HG03066 (cell line): ENCODE results near the gene SGSM1.

Source experiments
- ATAC-seq: cut with Tn5 transposase; IDR thresholded peaks from one replicate; pipeline ENCODE4 v1.9.1; 2021; ENCODE audit warnings: low read depth; ENCODE audit not compliant: unreplicated experiment

SGSM1 gene

DNA sequence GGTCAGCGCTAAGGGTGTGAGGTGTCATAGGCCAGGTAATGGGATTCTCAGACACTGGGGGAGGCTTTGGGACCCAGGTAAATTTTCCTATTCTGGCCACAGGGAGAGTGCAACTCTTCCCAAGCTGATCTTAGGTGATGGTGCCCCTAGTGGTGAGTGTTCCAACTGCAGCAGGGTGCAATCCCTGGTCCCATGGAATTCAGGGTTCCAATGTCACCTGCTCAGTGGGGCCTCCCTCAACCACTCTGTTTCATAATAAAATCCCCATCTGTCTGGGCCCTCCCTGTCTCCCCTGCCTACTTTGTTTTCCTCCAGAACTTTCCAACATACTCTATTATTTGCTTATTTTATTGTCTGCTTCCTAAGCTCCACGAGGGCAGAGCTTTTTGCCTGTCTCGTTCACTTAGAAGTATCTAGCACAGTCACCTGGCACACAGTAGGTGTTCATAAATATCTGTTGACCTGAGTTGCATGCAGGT lies 2.9 kb upstream of the SGSM1 start:
- ATAC-seq: no peak

DNA sequence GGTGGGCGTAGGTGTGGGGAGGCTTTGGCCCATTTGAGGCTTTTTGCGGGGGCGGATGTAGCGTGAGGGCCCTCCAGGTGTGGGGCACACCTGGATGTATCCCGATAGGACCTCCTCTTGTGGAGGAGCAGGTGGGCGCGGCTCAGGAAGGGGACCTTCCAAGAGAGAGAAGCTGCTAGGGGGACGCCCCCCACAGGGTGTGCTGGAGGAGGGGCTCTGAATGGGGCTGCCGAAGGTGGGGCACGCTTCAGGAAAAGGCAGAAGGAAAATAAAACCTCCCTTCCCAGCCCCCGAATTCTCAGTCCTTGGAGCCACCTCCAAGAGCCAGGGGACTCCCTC lies 621 bp downstream of the SGSM1 start:
- no peak for ATAC-seq

DNA sequence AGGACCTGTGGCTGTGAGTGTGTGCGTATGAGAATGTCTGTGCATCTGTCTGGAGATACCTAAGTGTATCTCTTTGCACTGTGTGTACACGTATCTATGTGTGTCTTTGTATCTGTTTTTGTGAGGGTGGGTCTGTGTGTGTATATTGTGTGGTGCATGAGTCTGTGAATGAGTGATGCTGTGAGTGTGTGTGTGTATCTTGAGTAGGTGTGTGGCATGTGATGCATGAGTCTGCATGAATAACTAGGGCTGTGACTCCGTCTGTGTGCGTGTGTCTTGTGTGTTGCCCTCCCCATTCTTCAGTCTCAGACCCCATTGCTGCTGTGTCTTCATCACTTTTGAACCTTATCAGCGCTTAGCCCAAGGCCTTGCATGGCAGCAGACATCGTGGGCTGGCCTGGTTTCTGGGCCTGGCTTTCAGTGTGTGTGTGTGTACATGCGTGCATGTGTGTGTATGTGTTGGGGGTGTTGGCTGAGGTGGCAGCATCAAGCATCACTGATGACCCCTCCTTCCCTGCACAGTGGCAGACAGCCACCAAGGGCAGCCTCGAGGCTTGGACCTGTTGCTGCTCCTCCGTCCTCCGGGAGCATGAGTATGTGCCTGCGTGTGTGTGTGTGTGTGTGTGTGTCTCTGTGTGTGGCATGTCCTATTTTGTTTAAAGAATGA lies 1.4 kb downstream of the SGSM1 start:
- ATAC-seq: no peak

DNA sequence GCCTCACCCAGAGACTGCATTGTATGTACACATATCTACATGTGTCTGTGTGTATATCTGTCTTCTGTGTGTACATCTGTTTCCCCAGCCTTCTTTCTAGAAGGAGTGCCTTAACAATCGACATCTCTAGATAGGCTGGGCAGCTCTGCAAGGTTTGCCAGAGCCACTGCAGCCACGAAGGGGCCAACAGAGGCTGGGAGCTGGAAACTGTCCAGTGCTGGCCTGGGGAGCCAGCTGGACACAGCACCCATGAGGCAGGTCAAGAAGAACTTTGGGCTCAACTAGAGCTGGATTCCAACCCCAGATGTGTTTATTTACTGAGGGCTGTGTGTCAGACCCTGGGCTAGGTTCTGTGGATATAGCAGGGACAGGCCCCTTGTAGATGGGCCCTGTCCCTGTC lies 3.3 kb downstream of the SGSM1 start:
- ATAC-seq: no peak

DNA sequence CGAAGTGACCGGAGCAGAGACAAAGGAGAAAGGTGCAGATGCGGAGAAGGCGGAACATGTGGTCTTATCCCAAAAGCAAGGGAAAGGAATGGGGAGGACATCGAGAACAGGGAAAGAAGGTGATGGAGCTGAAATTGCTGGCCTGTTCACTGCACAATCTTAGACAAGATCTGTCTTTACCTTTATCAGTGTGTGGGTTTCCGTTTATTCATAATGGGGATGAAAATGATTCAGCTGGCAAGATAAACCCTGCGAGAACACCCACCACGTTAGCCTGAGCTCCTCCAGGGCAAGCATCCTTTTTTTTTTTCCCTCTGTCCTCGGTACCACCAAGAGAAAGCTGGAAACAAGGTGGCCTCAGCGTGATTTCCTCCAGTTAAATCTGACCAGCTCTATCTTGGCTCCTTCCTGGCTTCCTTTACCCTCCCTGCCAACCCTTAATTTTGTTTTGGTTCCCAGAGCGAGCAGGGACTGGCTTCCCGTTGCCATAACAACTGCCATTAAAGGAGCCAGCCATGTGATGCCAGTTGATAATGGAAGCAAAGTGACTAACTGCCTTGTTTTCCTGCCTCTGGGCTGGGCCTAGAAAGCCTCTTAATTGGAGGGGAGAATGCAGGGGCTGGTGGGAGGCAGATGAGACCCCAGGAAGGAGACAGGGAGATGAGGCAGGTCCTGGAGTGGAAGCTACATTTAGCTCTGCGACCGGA lies 4.2 kb downstream of the SGSM1 start:
- ATAC-seq: no peak

DNA sequence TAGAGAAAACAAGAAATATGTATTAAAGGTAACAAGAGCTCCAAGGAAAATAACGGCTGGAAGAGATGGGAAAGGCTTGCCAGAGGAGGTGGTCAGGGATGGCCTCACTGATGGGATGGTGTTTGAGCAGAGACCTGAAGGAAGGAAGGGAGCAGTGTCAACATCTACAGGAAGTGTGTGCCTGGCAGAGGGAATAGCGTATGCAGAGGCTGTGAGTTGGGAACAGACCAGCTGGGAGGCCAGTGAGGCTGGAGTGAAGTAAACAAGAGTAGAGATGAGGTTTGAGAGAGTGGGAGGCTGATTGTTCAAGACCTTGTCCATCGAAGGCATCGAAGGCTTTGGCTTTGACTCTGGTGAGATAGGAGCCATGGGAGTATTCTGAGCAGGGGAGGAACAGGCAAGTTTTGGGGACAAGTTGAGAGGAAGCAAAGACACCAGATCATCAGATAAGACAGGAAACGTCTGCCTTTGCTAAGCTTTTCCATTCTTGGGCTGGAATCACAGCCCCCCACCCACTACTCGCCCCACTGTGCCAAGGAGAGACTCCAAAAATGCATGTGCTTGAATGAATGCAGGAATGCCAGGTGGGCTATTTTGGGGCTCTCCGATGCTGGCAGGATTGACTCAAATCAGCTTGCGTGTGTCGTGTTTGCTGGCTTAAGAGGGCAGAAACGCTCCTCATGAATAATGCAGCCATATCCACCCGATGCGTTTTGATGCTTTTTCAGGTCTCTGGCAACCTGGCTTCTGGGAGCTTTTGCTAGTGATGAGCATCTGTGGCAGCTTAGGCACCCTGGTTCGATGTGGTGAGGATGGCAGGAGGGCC lies 7.2 kb downstream of the SGSM1 start:
- ATAC-seq: no peak

DNA sequence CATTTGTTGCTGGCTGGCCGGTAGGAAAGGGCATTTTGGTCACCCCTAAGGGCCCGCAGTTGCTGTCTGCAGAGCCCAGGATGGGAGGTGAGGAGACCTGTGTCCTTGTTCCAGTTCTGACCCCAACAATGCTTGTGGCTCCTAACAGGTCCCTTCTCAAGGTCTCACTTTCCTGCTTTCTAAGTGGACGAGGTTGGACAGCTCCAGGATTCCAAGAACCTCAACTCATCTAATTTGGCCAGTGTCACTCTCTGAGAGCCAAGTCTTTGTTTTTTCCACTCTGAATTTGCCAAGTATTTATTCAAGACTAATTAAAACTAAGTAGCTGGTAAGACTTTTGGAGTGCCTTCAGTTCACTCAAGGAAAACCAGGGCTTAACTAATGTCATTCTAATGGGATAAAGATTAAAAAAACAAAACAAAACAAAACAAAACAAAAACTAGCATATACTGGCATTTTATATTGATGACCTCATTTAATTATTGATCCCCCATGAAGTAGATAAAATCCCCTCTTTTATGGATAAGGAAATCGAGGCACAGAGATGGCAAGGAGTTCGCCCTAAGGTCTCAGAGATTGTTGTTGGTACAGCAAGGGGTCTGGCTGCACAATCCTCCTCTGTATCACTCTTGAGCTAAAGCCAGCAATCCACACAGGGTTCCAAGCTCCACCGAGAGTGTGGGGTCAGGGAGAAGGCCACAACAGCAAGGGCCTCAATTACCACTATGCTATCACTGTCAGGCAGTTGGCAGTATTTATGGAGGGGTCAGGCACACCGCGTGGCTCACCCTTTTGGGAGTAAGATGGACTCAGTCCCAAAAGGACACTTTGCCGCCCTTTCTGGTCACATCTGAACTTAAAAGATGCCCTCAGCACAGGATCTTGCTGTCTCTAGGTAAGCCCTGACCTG lies 8.1 kb downstream of the SGSM1 start:
- no peak for ATAC-seq

DNA sequence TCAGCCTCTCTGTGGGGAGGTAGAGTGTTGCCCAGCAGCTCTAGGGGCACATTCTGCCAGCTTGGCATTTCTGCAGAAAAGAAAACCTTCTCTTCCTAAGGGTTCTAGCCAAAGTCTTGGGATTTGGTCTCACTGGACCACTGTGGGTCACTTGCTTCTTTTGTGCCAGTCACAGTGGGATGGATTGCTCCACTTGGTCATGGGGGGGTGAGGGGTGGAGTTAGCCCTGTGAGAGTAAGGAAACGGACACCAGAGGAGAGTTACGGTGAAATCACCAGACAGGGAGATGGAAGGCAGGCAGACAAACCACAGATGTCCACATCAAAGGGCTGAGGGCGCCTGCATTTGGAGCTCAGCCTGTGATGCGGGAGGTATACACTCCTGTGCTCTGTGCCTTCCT lies 10.8 kb downstream of the SGSM1 start:
- no peak for ATAC-seq

DNA sequence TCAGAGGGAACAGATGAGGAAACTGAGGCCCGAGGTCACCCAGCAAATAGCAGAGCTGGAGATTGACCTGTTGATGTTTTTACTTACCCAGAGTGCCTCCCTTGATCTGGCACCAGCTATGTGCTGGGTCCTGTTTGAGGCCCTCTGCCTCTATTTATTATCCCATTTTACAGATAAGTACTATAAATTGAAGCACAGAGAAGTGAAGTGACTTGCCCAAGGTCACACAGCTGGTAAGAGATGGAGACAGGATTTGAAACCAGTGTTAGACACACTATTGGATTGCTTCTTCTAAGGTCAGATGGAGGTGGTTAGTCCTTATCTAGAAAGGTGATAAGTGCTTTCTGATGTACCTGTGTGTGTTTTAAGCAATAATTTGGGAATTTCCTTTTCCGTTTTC lies 13.5 kb downstream of the SGSM1 start:
- no peak for ATAC-seq

DNA sequence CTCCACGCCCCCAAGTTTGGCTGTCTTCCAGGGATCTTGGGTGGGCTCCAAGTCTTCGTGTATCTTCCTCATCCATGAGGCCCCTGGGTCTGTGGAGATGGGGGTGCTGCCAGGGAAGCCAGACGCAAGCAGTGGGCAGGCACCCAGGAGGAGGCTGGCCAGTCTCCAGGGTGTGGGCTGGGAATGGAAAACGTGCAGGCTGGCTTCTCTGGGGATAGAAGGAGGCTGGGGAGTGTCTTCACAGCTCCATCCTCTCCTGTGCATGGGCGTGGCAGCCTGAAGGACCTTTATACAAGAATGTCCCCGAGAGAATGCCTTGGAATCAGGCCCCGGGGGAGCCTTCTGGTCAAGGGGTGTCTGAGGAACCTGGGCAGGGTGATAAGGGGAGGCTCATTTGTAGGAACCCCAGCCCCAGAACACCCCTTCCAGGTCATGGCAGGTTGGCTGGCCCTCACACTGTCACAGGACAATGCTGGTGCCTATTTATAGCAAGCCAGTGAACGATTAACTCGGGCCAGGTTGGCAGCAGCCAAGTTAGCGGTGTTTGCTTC lies 14.0 kb downstream of the SGSM1 start:
- no peak for ATAC-seq

DNA sequence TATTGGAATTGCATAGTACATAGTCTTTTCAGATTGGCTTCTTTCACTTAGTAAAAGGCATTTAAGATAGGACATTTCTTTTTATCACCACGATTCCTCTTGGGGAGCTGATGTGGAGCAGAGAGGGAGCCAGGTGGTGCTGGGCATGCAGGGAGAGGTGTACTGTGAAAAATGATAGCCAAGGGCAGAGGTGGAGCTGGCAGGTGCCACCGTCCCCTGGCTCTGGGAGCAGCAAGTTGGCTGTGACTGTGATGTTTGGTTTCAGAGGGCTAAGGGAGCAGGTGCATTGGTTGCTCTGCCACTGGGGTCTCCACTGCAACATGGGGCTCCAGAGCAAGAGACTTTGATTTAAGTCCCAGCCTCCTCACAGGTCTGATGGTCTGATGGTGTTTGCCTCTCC lies 16.5 kb downstream of the SGSM1 start:
- ATAC-seq: no peak

DNA sequence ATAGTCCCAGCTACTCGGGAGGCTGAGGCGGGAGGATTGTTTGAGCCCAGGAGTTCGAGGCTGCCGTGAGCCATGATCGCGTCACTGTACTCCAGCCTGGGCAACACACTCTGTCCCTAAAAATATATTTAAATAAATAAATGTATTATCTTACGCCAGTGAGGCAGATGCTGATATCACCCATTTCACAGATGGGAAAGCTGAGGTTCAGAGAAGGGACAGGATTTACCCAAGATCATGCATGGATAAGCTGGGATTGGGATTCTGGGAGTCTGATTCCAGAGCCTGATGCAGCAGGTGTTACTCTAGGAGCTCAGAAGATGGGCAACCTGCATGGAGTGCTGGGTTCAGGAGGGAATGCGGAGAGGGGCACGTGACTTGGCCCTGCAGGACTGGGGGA lies 17.8 kb downstream of the SGSM1 start:
- ATAC-seq: no peak

DNA sequence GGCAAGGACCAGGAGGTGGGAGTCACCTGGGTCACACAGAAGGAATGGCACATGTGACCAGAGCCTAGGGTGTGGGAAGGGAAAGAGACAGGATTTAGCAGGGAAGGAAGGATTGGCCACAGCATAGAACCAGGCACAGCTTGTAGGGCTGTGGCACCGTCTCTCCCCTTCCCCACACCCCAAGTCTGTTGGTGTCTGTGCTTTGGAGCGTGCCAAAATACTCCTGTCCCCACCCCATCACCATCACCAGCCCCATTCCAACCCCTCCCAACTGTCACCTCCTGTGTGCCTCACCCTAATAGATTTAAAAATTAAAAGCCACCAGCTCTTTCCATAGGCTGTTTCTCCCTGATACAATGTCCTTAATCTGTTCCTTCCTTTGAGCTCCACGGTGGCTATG lies 18.2 kb downstream of the SGSM1 start:
- no peak for ATAC-seq

DNA sequence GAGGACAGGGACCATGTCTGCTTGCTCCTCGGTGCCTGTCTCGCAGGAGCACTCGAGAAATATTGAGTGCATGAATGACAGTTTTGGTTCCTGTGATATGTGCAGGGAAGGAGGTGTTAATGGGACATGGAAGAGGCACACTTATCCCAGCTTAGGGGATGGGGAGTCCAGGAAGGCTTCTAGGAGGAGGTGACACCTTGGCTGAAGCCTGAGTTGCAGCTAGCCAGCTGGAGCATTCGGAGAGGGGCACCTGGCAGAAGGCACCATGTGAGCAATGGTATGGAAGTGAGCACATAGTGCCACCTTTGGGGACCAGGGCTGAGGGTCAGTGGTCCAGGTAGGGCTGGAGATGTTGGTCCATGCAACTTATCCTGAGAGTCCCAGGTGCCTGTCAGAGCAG lies 18.9 kb downstream of the SGSM1 start:
- ATAC-seq: no peak

DNA sequence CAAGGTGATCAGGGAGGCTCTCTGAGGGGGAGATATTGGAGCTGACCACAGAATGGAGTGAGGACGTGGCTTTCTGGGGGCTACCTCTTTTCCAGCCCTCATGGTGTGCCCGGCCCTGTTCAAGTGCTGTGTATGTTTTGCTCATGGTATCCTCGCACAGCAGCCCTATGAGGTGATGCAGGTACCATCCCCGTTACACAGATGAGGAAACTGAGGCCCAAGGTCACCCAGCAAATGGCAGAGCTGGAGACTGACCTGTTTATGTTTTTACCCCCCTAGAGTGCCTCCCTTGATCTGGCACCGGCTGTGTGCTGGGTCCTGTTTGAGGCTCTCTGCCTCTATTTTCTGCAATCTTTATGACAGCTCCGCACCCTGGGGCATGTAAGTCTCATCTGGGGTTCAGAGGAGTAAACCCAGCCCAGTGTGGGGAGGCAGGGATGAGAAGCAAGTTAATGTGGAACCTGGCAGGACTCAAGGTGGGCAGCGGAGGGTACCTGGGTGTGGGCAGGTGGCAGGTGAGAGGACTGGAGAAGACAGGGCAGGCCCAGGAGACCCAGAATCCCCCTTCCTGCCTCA lies 20.8 kb downstream of the SGSM1 start:
- no peak for ATAC-seq

DNA sequence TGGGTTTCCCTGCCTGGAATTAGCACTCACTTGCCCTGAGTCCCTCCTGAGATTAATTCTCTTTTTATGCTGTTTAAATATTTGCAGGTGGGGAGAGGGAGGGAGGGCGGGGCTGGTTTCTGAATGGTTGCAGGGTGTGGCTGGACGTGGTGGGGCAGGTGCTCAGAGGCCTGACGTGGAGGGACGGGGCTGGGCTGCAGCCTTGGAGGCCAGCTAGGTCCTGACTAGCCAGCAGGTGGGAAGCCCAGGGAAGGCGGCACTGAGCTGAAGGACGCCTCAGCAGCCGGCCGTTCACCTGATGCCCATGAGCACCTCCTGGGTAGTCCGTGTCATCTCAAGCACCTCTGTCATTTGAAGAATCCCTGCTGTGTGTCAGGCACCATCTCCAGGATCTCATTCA lies 21.3 kb downstream of the SGSM1 start:
- ATAC-seq: no peak

DNA sequence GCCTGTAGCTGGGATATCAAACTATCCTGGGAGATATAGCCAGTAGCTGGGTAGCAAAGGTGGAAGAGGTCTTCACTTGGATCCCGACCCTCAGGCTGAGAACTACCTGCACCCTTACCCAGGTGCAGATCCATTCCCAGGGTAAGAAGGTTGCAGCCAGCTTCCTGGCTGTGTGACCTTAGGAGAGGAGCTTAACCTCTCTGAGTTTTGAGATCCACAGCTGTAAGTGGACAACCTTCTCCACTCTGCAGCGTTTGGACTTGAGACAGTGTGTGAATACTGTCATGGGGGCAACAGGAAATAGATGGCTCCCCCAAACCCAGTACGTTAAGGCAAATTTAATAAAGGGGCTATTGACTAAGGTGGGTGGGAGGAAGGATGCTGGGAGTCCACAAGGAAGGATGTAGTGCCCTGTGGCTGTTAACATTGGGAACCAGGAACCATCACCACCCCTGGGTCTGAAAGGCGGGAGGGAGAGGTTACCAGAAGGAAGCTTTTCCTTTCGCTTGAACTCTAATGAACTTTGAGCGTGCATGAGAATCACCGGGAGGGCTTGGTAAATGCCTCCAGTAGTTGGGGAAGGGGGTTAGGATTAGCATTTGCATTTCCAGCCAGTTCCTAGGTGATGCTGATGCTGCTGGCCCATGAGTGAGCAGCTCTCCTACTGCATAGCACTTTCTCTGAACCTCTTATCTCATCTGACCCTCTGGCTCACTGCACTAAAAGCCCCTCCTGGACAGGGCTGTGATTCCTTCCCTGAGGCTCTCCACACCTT lies 24.4 kb downstream of the SGSM1 start:
- ATAC-seq: no peak

DNA sequence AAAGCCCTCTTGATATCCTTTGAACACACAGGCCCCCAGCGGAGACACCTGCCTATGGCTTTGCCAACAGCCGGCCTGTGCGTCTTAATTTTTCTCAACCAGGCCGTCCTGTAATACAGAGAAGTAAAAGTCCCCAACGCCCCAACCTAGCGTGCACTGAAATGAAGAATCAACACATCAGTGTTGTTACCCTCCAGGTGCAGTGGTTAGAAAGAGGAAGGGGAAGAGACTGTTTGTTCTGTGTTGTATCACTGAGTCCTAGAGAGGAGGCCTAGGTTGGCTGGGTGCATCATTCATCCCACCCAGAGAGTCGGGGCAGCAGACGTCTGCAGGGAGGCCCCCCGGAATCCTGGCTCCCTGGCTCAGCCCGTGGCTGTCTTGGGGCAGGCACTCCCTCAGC lies 25.7 kb downstream of the SGSM1 start:
- ATAC-seq: no peak

DNA sequence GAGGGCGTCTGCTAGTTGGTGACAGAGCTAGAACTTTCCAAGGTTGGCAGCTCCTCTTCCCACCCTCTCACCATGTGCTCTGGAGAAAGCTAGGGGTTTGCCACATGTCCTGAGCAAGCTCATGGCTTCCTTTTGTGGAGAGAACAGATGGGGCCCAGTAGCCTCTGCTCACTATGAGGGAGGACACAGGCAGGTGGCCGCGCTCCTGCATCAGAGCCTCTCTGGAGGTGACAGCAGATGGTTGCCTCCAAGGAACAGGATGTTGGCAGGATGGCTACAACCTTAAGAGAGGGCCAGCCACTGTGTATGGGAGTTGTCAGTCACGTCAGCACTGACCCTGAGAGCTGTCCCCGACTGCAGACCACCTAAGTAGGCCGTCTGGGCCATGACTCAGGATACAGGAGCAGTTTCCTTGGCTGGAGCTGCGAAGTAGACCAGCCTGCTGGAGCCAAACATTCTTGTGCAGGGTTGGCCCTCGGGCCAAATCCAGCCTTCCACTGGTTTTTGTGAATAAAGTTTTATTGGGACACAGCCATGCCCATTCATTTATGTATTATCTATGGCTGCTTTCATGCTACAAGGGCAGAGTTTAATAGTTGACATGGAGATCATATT lies 28.0 kb downstream of the SGSM1 start:
- ATAC-seq: no peak
